ENCODE results near the gene DCTN3. TPM values are rescaled to one million over a fixed set of nuclear protein-coding genes. Genes with fewer than 3 reads are reported as not detected.

DCTN3 gene
- total and polyA plus RNA-seq, 2 experiments from 2014 or later = 130 to 148 TPM

DNA sequence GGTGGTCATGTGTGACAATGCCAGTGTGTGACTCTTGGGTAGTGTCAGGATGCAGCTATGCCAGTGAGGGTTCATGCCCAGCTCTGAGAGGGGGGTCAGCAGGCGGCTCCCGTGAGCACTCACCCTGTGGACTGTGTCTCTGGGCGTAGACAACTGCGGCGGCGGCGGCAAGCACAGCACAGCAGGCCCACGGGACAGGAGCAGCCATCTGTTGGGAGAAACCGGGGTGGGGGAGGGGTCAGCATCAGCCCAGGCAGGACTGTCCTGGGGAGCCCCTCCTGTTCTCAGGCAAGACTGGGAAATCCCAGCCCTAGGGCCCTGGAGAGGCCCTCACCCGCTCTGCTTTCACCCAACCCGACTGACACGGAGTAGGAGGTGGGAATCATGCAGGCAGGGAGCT, 51.5 kb downstream of the DCTN3 start:
- H4K20me1 ChIP-seq (ENCODE audit: insufficient read depth) = no peaks in the 10 kb centered on the region
- H3K27ac ChIP-seq = no peak overlapping the region
- in situ Hi-C loops (cut with MboI) = no loop called here
- no peak overlapping the region for H3K4me3 ChIP-seq
- H3K4me2 ChIP-seq (ENCODE audit: unreplicated experiment) = no peak overlapping the region
- no peaks in the 10 kb centered on the region for H3F3A ChIP-seq (ENCODE audit: insufficient read depth)
- H3K36me3 ChIP-seq (ENCODE audit: low read depth) = no peaks in the 10 kb centered on the region
- peaks cover 17% of the 10 kb centered on the region for H3K27me3 ChIP-seq (replicated peaks; ENCODE audit: insufficient read depth)
- H3K9ac ChIP-seq = no peak overlapping the region
- no peak for DNase-seq
- H3K79me2 ChIP-seq (ENCODE audit: insufficient read depth) = no peaks in the 10 kb centered on the region
- 75% methylated on average over 12 of the region's 12 CpGs for WGBS, 2 experiments (ENCODE audit: low coverage in 1 of 2, low lambda C conversion rate in 2 of 2, missing lambda C conversion rate in 2 of 2)
- H3K9me3 ChIP-seq (ENCODE audit: low read depth) = no peaks in the 10 kb centered on the region
- H2AFZ ChIP-seq = no peak overlapping the region
- TF ChIP-seq EZH2phosphoT487 (IDR thresholded peaks at IDR 0.05; ENCODE audit: insufficient read depth, low read depth) (no peak), EZH2 (IDR thresholded peaks at IDR 0.05; ENCODE audit: insufficient read depth, poor library complexity, severe bottlenecking) (no peak)
- no peaks in the 10 kb centered on the region for H3K9me2 ChIP-seq (ENCODE audit: insufficient read depth)
- no peaks in the 10 kb centered on the region for H3K4me1 ChIP-seq (ENCODE audit: insufficient read depth)

DNA sequence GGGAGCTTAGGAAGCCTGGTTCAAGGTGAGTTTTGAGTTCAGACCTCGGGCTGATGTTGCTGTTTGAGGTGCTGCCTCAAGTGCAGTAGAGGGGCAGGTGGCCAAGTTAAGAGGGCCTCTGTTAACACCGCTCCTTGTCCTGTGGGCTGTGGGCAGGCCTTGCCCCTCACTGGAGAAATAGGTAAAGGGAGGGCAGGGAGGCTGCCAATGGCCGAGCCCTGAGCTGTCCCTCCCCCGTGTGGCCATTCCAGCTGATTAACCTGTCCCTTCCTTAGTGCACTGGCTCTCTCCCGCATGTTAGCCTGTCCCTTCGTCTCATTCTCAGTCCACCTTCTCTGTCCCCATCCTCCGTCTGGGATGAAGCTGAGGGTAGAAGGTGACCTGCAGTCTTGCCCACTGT, 52.2 kb downstream of the DCTN3 start:
- Histone ChIP-seq H3K27ac (no peak overlapping the region), H3K36me3 (ENCODE audit: low read depth) (no peaks in the 10 kb centered on the region), H3K27me3 (replicated peaks; ENCODE audit: insufficient read depth) (peaks cover 17% of the 10 kb centered on the region), H3K79me2 (ENCODE audit: insufficient read depth) (no peaks in the 10 kb centered on the region), H3K9me2 (ENCODE audit: insufficient read depth) (no peaks in the 10 kb centered on the region), H4K20me1 (ENCODE audit: insufficient read depth) (no peaks in the 10 kb centered on the region), H3K4me1 (ENCODE audit: insufficient read depth) (no peaks in the 10 kb centered on the region), H3K9ac (no peak overlapping the region), H3F3A (ENCODE audit: insufficient read depth) (no peaks in the 10 kb centered on the region), H3K4me3 (no peak overlapping the region), H3K4me2 (ENCODE audit: unreplicated experiment) (no peak overlapping the region), H2AFZ (no peak overlapping the region), H3K9me3 (ENCODE audit: low read depth) (no peaks in the 10 kb centered on the region)
- in situ Hi-C loops (cut with MboI) = no loop called here
- WGBS, 2 experiments (ENCODE audit: low coverage in 1 of 2, low lambda C conversion rate in 2 of 2, missing lambda C conversion rate in 2 of 2) = 81 to 83% methylated on average over 7 of the region's 7 CpGs
- TF ChIP-seq EZH2phosphoT487 (IDR thresholded peaks at IDR 0.05; ENCODE audit: insufficient read depth, low read depth) = no peak
- TF ChIP-seq EZH2 (IDR thresholded peaks at IDR 0.05; ENCODE audit: insufficient read depth, poor library complexity, severe bottlenecking) = no peak
- no peak for DNase-seq

DNA sequence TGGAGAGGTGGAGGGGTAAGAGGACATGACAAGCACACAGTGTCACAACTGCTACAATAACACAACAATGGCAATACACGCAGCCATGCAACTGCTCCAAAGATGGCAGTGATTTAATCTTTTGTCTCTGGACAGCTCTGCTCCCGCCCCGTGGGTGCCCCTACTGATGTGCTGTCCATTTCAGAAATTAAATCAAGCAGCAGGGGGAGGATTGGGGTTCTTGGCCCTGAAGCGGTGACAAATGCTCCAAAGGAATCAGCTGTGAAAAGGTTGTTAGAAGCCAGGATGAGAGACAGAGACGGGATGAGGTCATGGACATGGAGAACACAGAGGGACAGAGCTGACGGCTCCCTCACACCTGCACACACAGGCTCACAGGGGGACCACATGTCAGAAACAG, 53.3 kb downstream of the DCTN3 start:
- H3K9ac ChIP-seq = no peak overlapping the region
- H3F3A ChIP-seq (ENCODE audit: insufficient read depth) = no peaks in the 10 kb centered on the region
- H3K4me2 ChIP-seq (ENCODE audit: unreplicated experiment) = no peak overlapping the region
- H3K27me3 ChIP-seq (replicated peaks; ENCODE audit: insufficient read depth) = peaks cover 17% of the 10 kb centered on the region
- no peaks in the 10 kb centered on the region for H3K9me3 ChIP-seq (ENCODE audit: low read depth)
- no peak overlapping the region for H3K4me3 ChIP-seq
- no peaks in the 10 kb centered on the region for H3K9me2 ChIP-seq (ENCODE audit: insufficient read depth)
- H3K4me1 ChIP-seq (ENCODE audit: insufficient read depth) = no peaks in the 10 kb centered on the region
- no peak for TF ChIP-seq EZH2 (IDR thresholded peaks at IDR 0.05; ENCODE audit: insufficient read depth, poor library complexity, severe bottlenecking)
- no peak overlapping the region for H2AFZ ChIP-seq
- in situ Hi-C loops (cut with MboI) = no loop called here
- DNase-seq = no peak
- H3K79me2 ChIP-seq (ENCODE audit: insufficient read depth) = no peaks in the 10 kb centered on the region
- no peak overlapping the region for H3K27ac ChIP-seq
- H3K36me3 ChIP-seq (ENCODE audit: low read depth) = no peaks in the 10 kb centered on the region
- no peaks in the 10 kb centered on the region for H4K20me1 ChIP-seq (ENCODE audit: insufficient read depth)
- 60 to 62% methylated on average over 6 of the region's 6 CpGs for WGBS, 2 experiments (ENCODE audit: low coverage in 1 of 2, low lambda C conversion rate in 2 of 2, missing lambda C conversion rate in 2 of 2)

DNA sequence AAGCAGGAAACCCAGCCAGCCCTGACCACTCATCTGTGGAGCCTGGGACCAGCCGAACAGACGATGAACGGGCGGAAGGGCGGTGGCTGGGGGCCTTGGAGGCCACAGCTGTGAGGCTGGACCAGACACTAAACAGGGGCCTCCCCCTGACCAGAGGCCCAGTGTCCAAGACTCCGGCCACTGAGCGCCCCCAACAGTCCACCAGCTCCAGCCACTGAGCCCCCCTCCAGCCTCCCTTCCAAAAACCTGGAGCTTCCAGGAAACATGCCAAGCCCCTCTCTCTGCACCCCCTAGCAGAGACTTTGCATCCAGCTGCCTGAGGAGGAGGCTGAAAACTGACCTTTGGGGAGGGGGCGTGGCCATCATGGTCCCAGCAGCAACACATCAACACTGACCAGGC, 54.0 kb downstream of the DCTN3 start:
- Histone ChIP-seq H3K4me3 (no peak overlapping the region), H3K27ac (no peak overlapping the region), H3K79me2 (ENCODE audit: insufficient read depth) (no peaks in the 10 kb centered on the region), H3K4me2 (ENCODE audit: unreplicated experiment) (no peak overlapping the region), H3K9me2 (ENCODE audit: insufficient read depth) (no peaks in the 10 kb centered on the region), H3K9me3 (ENCODE audit: low read depth) (no peaks in the 10 kb centered on the region), H3F3A (ENCODE audit: insufficient read depth) (no peaks in the 10 kb centered on the region), H3K36me3 (ENCODE audit: low read depth) (no peaks in the 10 kb centered on the region), H2AFZ (no peak overlapping the region), H4K20me1 (ENCODE audit: insufficient read depth) (no peaks in the 10 kb centered on the region), H3K27me3 (replicated peaks; ENCODE audit: insufficient read depth) (peaks cover 17% of the 10 kb centered on the region), H3K4me1 (ENCODE audit: insufficient read depth) (no peaks in the 10 kb centered on the region), H3K9ac (no peak overlapping the region)
- WGBS, 2 experiments (ENCODE audit: low coverage in 1 of 2, low lambda C conversion rate in 2 of 2, missing lambda C conversion rate in 2 of 2) = 82 to 88% methylated on average over 8 of the region's 8 CpGs
- in situ Hi-C loops (cut with MboI) = no loop called here
- no peak for TF ChIP-seq EZH2phosphoT487 (IDR thresholded peaks at IDR 0.05; ENCODE audit: insufficient read depth, low read depth)
- no peak for TF ChIP-seq EZH2 (IDR thresholded peaks at IDR 0.05; ENCODE audit: insufficient read depth, poor library complexity, severe bottlenecking)
- no peak for DNase-seq

DNA sequence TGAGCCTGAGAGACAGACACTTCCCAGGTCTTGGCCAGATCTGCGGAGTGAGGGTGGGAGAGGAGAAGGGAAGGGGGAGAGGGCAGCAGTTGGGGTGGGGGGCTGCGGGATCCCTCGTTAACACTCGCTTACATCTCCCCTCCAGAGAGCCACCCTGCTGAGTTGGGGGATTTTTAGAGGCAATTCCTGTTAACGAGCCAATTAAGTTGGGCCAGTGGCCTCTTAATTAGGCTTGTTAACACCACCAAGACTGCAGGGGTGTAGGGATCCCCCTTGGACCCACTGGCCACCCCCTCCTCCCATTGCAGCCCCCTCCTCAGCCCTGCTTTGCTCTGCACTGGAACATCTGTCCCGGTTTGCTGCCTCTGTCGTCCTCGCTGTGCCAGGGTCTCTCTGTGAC, 54.4 kb downstream of the DCTN3 start:
- TF ChIP-seq EZH2phosphoT487 (IDR thresholded peaks at IDR 0.05; ENCODE audit: insufficient read depth, low read depth) (no peak), EZH2 (IDR thresholded peaks at IDR 0.05; ENCODE audit: insufficient read depth, poor library complexity, severe bottlenecking) (no peak)
- DNase-seq = no peak
- H4K20me1 ChIP-seq (ENCODE audit: insufficient read depth) = no peaks in the 10 kb centered on the region
- H3K36me3 ChIP-seq (ENCODE audit: low read depth) = no peaks in the 10 kb centered on the region
- H3K9me3 ChIP-seq (ENCODE audit: low read depth) = no peaks in the 10 kb centered on the region
- 75 to 78% methylated on average over 4 to 8 of the region's 8 CpGs for WGBS, 2 experiments (ENCODE audit: low coverage in 1 of 2, low lambda C conversion rate in 2 of 2, missing lambda C conversion rate in 2 of 2)
- H3F3A ChIP-seq (ENCODE audit: insufficient read depth) = no peaks in the 10 kb centered on the region
- in situ Hi-C loops (cut with MboI) = no loop called here
- no peak overlapping the region for H3K4me2 ChIP-seq (ENCODE audit: unreplicated experiment)
- no peak overlapping the region for H3K4me3 ChIP-seq
- H3K27ac ChIP-seq = no peak overlapping the region
- no peak overlapping the region for H3K9ac ChIP-seq
- peaks cover 17% of the 10 kb centered on the region for H3K27me3 ChIP-seq (replicated peaks; ENCODE audit: insufficient read depth)
- no peaks in the 10 kb centered on the region for H3K9me2 ChIP-seq (ENCODE audit: insufficient read depth)
- H3K79me2 ChIP-seq (ENCODE audit: insufficient read depth) = no peaks in the 10 kb centered on the region
- no peaks in the 10 kb centered on the region for H3K4me1 ChIP-seq (ENCODE audit: insufficient read depth)
- no peak overlapping the region for H2AFZ ChIP-seq

All from GM23248 (cell line).